HEK293 (cell line): ENCODE measurements around the gene ACE2.

ENCODE experiments used
- CTCF ChIA-PET: fragments of 350-600 bp; formaldehyde crosslinking; extraction: SDS; loops from one replicate; lab custom pipeline; 2021; ENCODE audit warnings: antibody characterized with exemption; lab: Yijun Ruan, JAX
- POLR2A ChIA-PET: fragments of 300-600 bp; formaldehyde crosslinking; extraction: SDS; loops from one replicate; lab custom pipeline; 2020; ENCODE audit warnings: antibody characterized with exemption, inconsistent platforms; lab: Yijun Ruan, JAX
- H3K27ac ChIP-seq: fragments of 200-500 bp; sonication (Bioruptor generic); 2 replicates; pipeline ENCODE4 v1.5.1; 2014; ENCODE audit warnings: low read depth, low read length, control low read depth, inconsistent platforms; ENCODE audit errors: extremely low read depth
- H3K36me3 ChIP-seq, 2 experiments: fragments of 200-500 bp in 1 of 2; sonication (Bioruptor generic) in 1 of 2; 1 replicate in 1 of 2; 2 replicates in 1 of 2; pipeline ENCODE4 v1.5.1; 2014 to 2017; ENCODE audit warnings: inconsistent platforms in 2 of 2, low read length in 2 of 2; ENCODE audit not compliant: control insufficient read depth in 2 of 2, insufficient read depth in 1 of 2
- H3K4me1 ChIP-seq: fragments of 200-500 bp; sonication (Bioruptor generic); 2 replicates; pipeline ENCODE4 v1.5.1; 2014; ENCODE audit warnings: mild to moderate bottlenecking, low read length, inconsistent platforms; ENCODE audit not compliant: control insufficient read depth, insufficient read depth
- H3K4me3 ChIP-seq: 2 replicates; pipeline ENCODE4 v1.5.1; 2011; ENCODE audit warnings: low read depth, mild to moderate bottlenecking, control low read depth, low read length, moderate library complexity
- H3K9me3 ChIP-seq: fragments of 200-500 bp; sonication (Bioruptor generic); 2 replicates; pipeline ENCODE4 v1.5.1; 2014; ENCODE audit warnings: low read depth, low read length, inconsistent platforms; ENCODE audit not compliant: control insufficient read depth, insufficient read depth
- GLI4 ChIP-seq: fragments of 450-650 bp; formaldehyde crosslinking; IDR thresholded peaks from 2 replicates; pipeline ENCODE4 v1.5.1; 2016; ENCODE audit warnings: missing biosample characterization, missing genetic modification characterization
- MEIS1 ChIP-seq: sonication (generic); formaldehyde crosslinking; IDR thresholded peaks from 2 replicates; pipeline ENCODE4 v1.8.1; 2022; ENCODE audit warnings: missing genetic modification reagents, mild to moderate bottlenecking, borderline replicate concordance
- MYNN ChIP-seq: fragments of 450-650 bp; formaldehyde crosslinking; IDR thresholded peaks from 2 replicates; pipeline ENCODE4 v1.5.1; 2016; ENCODE audit warnings: missing biosample characterization, missing genetic modification characterization, borderline replicate concordance
- SP7 ChIP-seq: fragments of 450-650 bp; formaldehyde crosslinking; IDR thresholded peaks from 2 replicates; pipeline ENCODE4 v1.5.1; 2016; ENCODE audit warnings: missing biosample characterization, missing genetic modification characterization
- YY1 ChIP-seq: fragments of 450-650 bp; formaldehyde crosslinking; IDR thresholded peaks from 2 replicates; pipeline ENCODE4 v1.5.1; 2018; ENCODE audit warnings: missing biosample characterization, missing genetic modification characterization
- ZBTB17 ChIP-seq: fragments of 450-650 bp; formaldehyde crosslinking; IDR thresholded peaks from 2 replicates; pipeline ENCODE4 v1.5.1; 2016; ENCODE audit warnings: missing biosample characterization, missing genetic modification characterization
- ZBTB20 ChIP-seq: fragments of 450-650 bp; formaldehyde crosslinking; IDR thresholded peaks from 2 replicates; pipeline ENCODE4 v1.5.1; 2016; ENCODE audit warnings: missing biosample characterization, missing genetic modification characterization
- ZBTB21 ChIP-seq: fragments of 450-650 bp; formaldehyde crosslinking; IDR thresholded peaks from 2 replicates; pipeline ENCODE4 v1.5.1; 2017; ENCODE audit warnings: missing biosample characterization, missing genetic modification characterization
- ZNF10 ChIP-seq: fragments of 450-650 bp; formaldehyde crosslinking; IDR thresholded peaks from 2 replicates; pipeline ENCODE4 v1.5.1; 2017; ENCODE audit warnings: missing biosample characterization, missing genetic modification characterization
- ZNF514 ChIP-seq: fragments of 450-650 bp; formaldehyde crosslinking; IDR thresholded peaks from 2 replicates; pipeline ENCODE4 v1.5.1; 2016; ENCODE audit warnings: missing biosample characterization, missing genetic modification characterization
- ZNF76 ChIP-seq: fragments of 450-650 bp; formaldehyde crosslinking; IDR thresholded peaks from 2 replicates; pipeline ENCODE4; 2016; ENCODE audit warnings: low read depth, missing biosample characterization, missing genetic modification characterization, borderline replicate concordance
- ZNF830 ChIP-seq: fragments of 450-650 bp; IDR thresholded peaks from 2 replicates; pipeline ENCODE4 v1.5.0; 2018; ENCODE audit warnings: missing biosample characterization, missing genetic modification characterization, low read depth, mild to moderate bottlenecking, moderate library complexity
- TF ChIP-seq, protein P1 (sequence below): fragments of 450-650 bp; formaldehyde crosslinking; IDR thresholded peaks from 2 replicates; pipeline ENCODE4 v1.5.1; 2017; ENCODE audit warnings: missing biosample characterization, missing genetic modification characterization
- TF ChIP-seq, protein P2 (sequence below): fragments of 450-650 bp; formaldehyde crosslinking; conservative IDR thresholded peaks from 2 replicates; pipeline ENCODE4 v1.5.1; 2016; ENCODE audit warnings: low read depth, missing biosample characterization, missing genetic modification characterization
- TF ChIP-seq, protein P3 (sequence below): fragments of 450-650 bp; formaldehyde crosslinking; conservative IDR thresholded peaks from 2 replicates; pipeline ENCODE4 v1.5.1; 2016; ENCODE audit warnings: low read depth, missing biosample characterization, missing genetic modification characterization
- TF ChIP-seq, protein P4 (sequence below): fragments of 450-650 bp; formaldehyde crosslinking; IDR thresholded peaks from 2 replicates; pipeline ENCODE4 v1.5.1; 2016; ENCODE audit warnings: missing biosample characterization, missing genetic modification characterization, borderline replicate concordance

The ACE2 gene

DNA sequence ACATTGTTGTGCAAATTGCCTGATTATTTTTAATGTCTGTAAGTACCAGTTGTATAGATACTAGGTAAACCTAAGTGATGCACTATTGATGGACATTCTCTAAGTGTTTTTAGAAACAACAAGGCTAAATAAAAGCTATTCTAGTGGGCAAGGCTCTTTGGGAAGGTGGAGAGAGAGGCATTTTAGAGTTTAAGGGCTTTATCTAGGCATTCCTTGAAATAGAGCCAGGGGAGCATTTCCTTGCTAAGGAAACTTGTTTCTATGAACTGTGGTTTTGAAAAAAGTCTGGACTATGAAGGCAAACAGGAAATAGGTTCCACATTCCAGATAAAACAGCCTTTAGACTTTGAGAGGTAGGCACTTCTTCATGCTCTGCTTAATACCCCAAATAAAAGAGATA is 76.3 kb downstream of the ACE2 start:
- TF ChIP-seq, protein P1, sequence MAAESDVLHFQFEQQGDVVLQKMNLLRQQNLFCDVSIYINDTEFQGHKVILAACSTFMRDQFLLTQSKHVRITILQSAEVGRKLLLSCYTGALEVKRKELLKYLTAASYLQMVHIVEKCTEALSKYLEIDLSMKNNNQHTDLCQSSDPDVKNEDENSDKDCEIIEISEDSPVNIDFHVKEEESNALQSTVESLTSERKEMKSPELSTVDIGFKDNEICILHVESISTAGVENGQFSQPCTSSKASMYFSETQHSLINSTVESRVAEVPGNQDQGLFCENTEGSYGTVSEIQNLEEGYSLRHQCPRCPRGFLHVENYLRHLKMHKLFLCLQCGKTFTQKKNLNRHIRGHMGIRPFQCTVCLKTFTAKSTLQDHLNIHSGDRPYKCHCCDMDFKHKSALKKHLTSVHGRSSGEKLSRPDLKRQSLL: no peak
- TF ChIP-seq ZNF76 (tag by site-specific recombination): no peak
- TF ChIP-seq, protein P2, sequence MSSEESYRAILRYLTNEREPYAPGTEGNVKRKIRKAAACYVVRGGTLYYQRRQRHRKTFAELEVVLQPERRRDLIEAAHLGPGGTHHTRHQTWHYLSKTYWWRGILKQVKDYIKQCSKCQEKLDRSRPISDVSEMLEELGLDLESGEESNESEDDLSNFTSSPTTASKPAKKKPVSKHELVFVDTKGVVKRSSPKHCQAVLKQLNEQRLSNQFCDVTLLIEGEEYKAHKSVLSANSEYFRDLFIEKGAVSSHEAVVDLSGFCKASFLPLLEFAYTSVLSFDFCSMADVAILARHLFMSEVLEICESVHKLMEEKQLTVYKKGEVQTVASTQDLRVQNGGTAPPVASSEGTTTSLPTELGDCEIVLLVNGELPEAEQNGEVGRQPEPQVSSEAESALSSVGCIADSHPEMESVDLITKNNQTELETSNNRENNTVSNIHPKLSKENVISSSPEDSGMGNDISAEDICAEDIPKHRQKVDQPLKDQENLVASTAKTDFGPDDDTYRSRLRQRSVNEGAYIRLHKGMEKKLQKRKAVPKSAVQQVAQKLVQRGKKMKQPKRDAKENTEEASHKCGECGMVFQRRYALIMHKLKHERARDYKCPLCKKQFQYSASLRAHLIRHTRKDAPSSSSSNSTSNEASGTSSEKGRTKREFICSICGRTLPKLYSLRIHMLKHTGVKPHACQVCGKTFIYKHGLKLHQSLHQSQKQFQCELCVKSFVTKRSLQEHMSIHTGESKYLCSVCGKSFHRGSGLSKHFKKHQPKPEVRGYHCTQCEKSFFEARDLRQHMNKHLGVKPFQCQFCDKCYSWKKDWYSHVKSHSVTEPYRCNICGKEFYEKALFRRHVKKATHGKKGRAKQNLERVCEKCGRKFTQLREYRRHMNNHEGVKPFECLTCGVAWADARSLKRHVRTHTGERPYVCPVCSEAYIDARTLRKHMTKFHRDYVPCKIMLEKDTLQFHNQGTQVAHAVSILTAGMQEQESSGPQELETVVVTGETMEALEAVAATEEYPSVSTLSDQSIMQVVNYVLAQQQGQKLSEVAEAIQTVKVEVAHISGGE: no peak
- TF ChIP-seq ZNF830: no peak
- TF ChIP-seq MEIS1 (CRISPR knock-in tag): peak; percentile 92
- no peak overlapping the region for H3K27ac ChIP-seq
- no peaks in the 10 kb centered on the region for H3K36me3 ChIP-seq
- POLR2A ChIA-PET: no interaction called here
- no peaks in the 10 kb centered on the region for H3K9me3 ChIP-seq
- 0 out of 2 replicates have a peak, but pooled peaks cover 2% of the 10 kb centered on the region for H3K4me1 ChIP-seq
- CTCF ChIA-PET: interaction anchor here (1.2 to 2.1 kb wide), 3 partner anchors 24 to 41 kb away, joined by 3 to 7 read pairs (median 5); partner anchors contain the start of gene BMX
- H3K4me3 ChIP-seq: no peak overlapping the region

DNA sequence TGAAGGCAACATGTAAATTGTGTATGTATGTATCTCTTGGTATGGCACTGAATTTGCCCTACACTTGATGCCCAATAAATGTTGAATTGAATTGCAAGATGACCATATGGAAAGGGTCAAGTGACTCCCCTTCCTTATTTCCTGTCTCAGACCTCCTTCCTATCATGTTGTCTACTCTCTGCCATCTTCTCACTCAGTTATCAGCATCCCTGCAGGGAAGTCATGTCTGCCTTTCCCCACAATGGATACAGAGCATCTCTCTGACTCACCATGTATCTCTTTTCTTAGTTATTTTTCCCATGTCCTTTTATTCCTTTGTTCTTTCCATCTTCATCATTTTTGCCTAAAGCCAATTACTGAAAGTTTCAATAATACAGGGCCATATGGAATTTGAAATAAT is 77.7 kb downstream of the ACE2 start:
- ChIA-PET POLR2A (no interaction called here), CTCF (interaction anchor here (1.1 to 1.5 kb wide), 2 partner anchors 25 to 29 kb away, joined by 5 read pairs; no protein-coding TSS in a partner anchor)
- TF ChIP-seq SP7: no peak
- no peak for TF ChIP-seq ZNF514 (tag by site-specific recombination)
- TF ChIP-seq, protein P3, sequence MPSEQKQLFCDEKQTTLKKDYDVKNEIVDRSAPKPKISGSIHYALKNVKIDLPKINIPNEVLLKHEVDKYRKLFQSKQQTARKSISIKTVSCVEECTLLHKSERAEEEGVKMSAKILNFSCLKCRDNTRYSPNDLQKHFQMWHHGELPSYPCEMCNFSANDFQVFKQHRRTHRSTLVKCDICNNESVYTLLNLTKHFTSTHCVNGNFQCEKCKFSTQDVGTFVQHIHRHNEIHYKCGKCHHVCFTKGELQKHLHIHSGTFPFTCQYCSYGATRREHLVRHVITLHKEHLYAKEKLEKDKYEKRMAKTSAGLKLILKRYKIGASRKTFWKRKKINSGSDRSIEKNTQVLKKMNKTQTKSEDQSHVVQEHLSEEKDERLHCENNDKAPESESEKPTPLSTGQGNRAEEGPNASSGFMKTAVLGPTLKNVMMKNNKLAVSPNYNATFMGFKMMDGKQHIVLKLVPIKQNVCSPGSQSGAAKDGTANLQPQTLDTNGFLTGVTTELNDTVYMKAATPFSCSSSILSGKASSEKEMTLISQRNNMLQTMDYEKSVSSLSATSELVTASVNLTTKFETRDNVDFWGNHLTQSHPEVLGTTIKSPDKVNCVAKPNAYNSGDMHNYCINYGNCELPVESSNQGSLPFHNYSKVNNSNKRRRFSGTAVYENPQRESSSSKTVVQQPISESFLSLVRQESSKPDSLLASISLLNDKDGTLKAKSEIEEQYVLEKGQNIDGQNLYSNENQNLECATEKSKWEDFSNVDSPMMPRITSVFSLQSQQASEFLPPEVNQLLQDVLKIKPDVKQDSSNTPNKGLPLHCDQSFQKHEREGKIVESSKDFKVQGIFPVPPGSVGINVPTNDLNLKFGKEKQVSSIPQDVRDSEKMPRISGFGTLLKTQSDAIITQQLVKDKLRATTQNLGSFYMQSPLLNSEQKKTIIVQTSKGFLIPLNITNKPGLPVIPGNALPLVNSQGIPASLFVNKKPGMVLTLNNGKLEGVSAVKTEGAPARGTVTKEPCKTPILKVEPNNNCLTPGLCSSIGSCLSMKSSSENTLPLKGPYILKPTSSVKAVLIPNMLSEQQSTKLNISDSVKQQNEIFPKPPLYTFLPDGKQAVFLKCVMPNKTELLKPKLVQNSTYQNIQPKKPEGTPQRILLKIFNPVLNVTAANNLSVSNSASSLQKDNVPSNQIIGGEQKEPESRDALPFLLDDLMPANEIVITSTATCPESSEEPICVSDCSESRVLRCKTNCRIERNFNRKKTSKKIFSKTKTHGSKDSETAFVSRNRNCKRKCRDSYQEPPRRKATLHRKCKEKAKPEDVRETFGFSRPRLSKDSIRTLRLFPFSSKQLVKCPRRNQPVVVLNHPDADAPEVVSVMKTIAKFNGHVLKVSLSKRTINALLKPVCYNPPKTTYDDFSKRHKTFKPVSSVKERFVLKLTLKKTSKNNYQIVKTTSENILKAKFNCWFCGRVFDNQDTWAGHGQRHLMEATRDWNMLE (tag by site-specific recombination): no peak
- no peak for TF ChIP-seq GLI4 (tag by site-specific recombination)
- TF ChIP-seq ZBTB20 (tag by site-specific recombination): no peak
- no peak for TF ChIP-seq YY1 (tag by site-specific recombination)
- TF ChIP-seq ZBTB21 (tag by site-specific recombination): no peak
- no peak for TF ChIP-seq ZBTB17
- no peak for TF ChIP-seq MYNN (tag by site-specific recombination)
- TF ChIP-seq, protein P4, sequence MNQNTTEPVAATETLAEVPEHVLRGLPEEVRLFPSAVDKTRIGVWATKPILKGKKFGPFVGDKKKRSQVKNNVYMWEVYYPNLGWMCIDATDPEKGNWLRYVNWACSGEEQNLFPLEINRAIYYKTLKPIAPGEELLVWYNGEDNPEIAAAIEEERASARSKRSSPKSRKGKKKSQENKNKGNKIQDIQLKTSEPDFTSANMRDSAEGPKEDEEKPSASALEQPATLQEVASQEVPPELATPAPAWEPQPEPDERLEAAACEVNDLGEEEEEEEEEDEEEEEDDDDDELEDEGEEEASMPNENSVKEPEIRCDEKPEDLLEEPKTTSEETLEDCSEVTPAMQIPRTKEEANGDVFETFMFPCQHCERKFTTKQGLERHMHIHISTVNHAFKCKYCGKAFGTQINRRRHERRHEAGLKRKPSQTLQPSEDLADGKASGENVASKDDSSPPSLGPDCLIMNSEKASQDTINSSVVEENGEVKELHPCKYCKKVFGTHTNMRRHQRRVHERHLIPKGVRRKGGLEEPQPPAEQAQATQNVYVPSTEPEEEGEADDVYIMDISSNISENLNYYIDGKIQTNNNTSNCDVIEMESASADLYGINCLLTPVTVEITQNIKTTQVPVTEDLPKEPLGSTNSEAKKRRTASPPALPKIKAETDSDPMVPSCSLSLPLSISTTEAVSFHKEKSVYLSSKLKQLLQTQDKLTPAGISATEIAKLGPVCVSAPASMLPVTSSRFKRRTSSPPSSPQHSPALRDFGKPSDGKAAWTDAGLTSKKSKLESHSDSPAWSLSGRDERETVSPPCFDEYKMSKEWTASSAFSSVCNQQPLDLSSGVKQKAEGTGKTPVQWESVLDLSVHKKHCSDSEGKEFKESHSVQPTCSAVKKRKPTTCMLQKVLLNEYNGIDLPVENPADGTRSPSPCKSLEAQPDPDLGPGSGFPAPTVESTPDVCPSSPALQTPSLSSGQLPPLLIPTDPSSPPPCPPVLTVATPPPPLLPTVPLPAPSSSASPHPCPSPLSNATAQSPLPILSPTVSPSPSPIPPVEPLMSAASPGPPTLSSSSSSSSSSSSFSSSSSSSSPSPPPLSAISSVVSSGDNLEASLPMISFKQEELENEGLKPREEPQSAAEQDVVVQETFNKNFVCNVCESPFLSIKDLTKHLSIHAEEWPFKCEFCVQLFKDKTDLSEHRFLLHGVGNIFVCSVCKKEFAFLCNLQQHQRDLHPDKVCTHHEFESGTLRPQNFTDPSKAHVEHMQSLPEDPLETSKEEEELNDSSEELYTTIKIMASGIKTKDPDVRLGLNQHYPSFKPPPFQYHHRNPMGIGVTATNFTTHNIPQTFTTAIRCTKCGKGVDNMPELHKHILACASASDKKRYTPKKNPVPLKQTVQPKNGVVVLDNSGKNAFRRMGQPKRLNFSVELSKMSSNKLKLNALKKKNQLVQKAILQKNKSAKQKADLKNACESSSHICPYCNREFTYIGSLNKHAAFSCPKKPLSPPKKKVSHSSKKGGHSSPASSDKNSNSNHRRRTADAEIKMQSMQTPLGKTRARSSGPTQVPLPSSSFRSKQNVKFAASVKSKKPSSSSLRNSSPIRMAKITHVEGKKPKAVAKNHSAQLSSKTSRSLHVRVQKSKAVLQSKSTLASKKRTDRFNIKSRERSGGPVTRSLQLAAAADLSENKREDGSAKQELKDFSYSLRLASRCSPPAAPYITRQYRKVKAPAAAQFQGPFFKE: no peak
- no peak for TF ChIP-seq ZNF10 (tag by site-specific recombination)

More for the DNA sequence above, 77.7 kb downstream of the ACE2 start:
- Histone ChIP-seq H3K4me1 (peaks cover 6% of the 10 kb centered on the region; the same call in 1 of the 2 replicates), H3K27ac (no peak overlapping the region), H3K4me3 (no peak overlapping the region), H3K36me3 (no peaks in the 10 kb centered on the region), H3K9me3 (no peaks in the 10 kb centered on the region)
